Naive thymus-derived CD4-positive, alpha-beta T cell (primary cell): Measurements from ENCODE around the gene FKBP9. TPM values are rescaled to one million over a fixed set of nuclear protein-coding genes. Genes with fewer than 3 reads are reported as not detected.
A peak's percentile ranks its signal among the peaks of the same experiment; 100 is the strongest.
"Not testable (repeated sequence)": the region's sequence is repeated elsewhere in the genome, so short reads cannot be mapped to it uniquely, and the experiment has no call there.

Experiments
- ATAC-seq: fragments of 150-1000 bp; cut with Tn5 transposase; 2 replicates; pipeline ENCODE4 v1.10.0; 2021; ENCODE audit warnings: mild to moderate bottlenecking, moderate library complexity
- CTCF ChIA-PET: fragments of 350-600 bp; sonication (Branson Sonifier 250); formaldehyde crosslinking; loops from one replicate; lab custom pipeline; 2021; ENCODE audit warnings: antibody characterized with exemption; lab: Charles Lee
- POLR2A ChIA-PET: fragments of 350-600 bp; sonication (Branson Sonifier 250); formaldehyde crosslinking; loops from one replicate; lab custom pipeline; 2021; ENCODE audit warnings: antibody characterized with exemption, inconsistent platforms; lab: Charles Lee
- DNase-seq, 9 donors: peaks; one replicate each; pipeline versions ENCODE4 v3.0.0 to v3.0.0-alpha.2; 2020 to 2022; ENCODE audit warnings: mixed read lengths in 1 of 9
- H3K27ac ChIP-seq: one replicate; pipeline ENCODE4 v1.7.0; 2013; ENCODE audit warnings: mild to moderate bottlenecking, low read depth, low read length, moderate library complexity
- H3K27me3 ChIP-seq, 2 donors: one replicate each; pipeline ENCODE4 v1.7.0; 2013; ENCODE audit warnings: low read length in 2 of 2, mild to moderate bottlenecking in 2 of 2, moderate library complexity in 2 of 2; ENCODE audit not compliant: control insufficient read depth in 2 of 2, insufficient read depth in 2 of 2
- H3K36me3 ChIP-seq, 3 experiments: 1 replicate in 2 of 3; 2 replicates in 1 of 3; pipeline ENCODE4 v1.7.0; 2013; ENCODE audit warnings: low read length in 3 of 3, mild to moderate bottlenecking in 3 of 3, moderate library complexity in 1 of 3; ENCODE audit not compliant: insufficient read depth in 3 of 3, control insufficient read depth in 2 of 3
- H3K4me1 ChIP-seq, 2 donors: one replicate each; pipeline ENCODE4 v1.7.0; 2013; ENCODE audit warnings: low read length in 2 of 2, mild to moderate bottlenecking in 2 of 2, moderate library complexity in 1 of 2; ENCODE audit not compliant: control insufficient read depth in 2 of 2, insufficient read depth in 2 of 2
- H3K4me3 ChIP-seq: 2 replicates; pipeline ENCODE4 v1.7.0; 2013; ENCODE audit warnings: mild to moderate bottlenecking, low read length
- H3K9me3 ChIP-seq, 3 experiments: 1 replicate in 2 of 3; 2 replicates in 1 of 3; pipeline ENCODE4 v1.7.0; 2013; ENCODE audit warnings: low read length in 3 of 3; ENCODE audit not compliant: control insufficient read depth in 2 of 3
- H3K27ac Mint-ChIP-seq, 9 donors: one replicate each; pipeline ENCODE4 v1.8.0; 2020 to 2022; ENCODE audit warnings: mixed read lengths in 9 of 9, mild to moderate bottlenecking in 8 of 9, moderate library complexity in 5 of 9, inconsistent platforms in 2 of 9
- H3K27me3 Mint-ChIP-seq, 5 donors: one replicate each; pipeline ENCODE4 v1.8.0; 2021 to 2022; ENCODE audit warnings: mixed read lengths in 5 of 5, mild to moderate bottlenecking in 1 of 5
- H3K36me3 Mint-ChIP-seq, 5 donors: one replicate each; pipeline ENCODE4 v1.8.0; 2020 to 2022; ENCODE audit warnings: mixed read lengths in 5 of 5, mild to moderate bottlenecking in 3 of 5, inconsistent platforms in 1 of 5
- H3K4me1 Mint-ChIP-seq, 7 donors: one replicate each; pipeline ENCODE4 v1.8.0; 2020 to 2022; ENCODE audit warnings: mixed read lengths in 7 of 7, mild to moderate bottlenecking in 3 of 7, inconsistent platforms in 1 of 7
- H3K4me3 Mint-ChIP-seq, 10 donors: one replicate each; pipeline ENCODE4 v1.8.0; 2020 to 2022; ENCODE audit warnings: mild to moderate bottlenecking in 10 of 10, mixed read lengths in 10 of 10, moderate library complexity in 6 of 10, inconsistent platforms in 2 of 10
- H3K9me3 Mint-ChIP-seq, 11 donors: one replicate each; pipeline ENCODE4 v1.8.0; 2020 to 2022; ENCODE audit warnings: mixed read lengths in 11 of 11, mild to moderate bottlenecking in 4 of 11, inconsistent platforms in 1 of 11, moderate library complexity in 1 of 11
- intact Hi-C, 2 donors: fragments of 100-400 bp; cut with micrococcal nuclease; formaldehyde crosslinking; loops; one replicate each; pipeline ENCODE4 v1.15.1; 2023
- polyA plus RNA-seq, 2 donors: library from polyadenylated mRNA; unstranded; fragments of 300-500 nt; fragmentation: Illumina TruSeq; gene quantifications; one replicate each; pipeline ENCODE4 v1.2.3, GENCODE V29; 2021
- total RNA-seq, 6 experiments: library from RNA in 5 of 6; stranded (reverse) in 5 of 6; gene quantifications; 1 replicate in 5 of 6; 2 replicates in 1 of 6; pipeline ENCODE4 v1.2.3 and lab custom pipeline; 2021 to 2026

FKBP9 gene
- total and polyA plus RNA-seq, 7 experiments from 2014 or later, result 0.22 to 3.4 (median 0.64) TPM; not detected in 1

- CTCF ChIA-PET, H3K36me3 ChIP-seq, POLR2A ChIA-PET, H3K4me1 Mint-ChIP-seq, H3K4me1 ChIP-seq, ATAC-seq, H3K27me3 ChIP-seq, intact Hi-C loops, H3K27ac ChIP-seq, H3K4me3 ChIP-seq, H3K9me3 Mint-ChIP-seq, H3K36me3 Mint-ChIP-seq, DNase-seq, H3K27ac Mint-ChIP-seq, H3K9me3 ChIP-seq, H3K4me3 Mint-ChIP-seq: not testable (repeated sequence)
- peaks cover 0 to 13% (median 3%) of the 10 kb centered on the region in 5 donors for H3K27me3 Mint-ChIP-seq
Measured at GRCh38 chr7:32966489-32967267, 9.4 kb downstream of the FKBP9 start.

GRCh38 chr7:32967268-32967582 lies 10.0 kb downstream of the FKBP9 start:
- H3K9me3 Mint-ChIP-seq, H3K4me3 Mint-ChIP-seq, H3K27me3 ChIP-seq, H3K4me3 ChIP-seq, H3K4me1 Mint-ChIP-seq, H3K36me3 Mint-ChIP-seq, POLR2A ChIA-PET, H3K27ac ChIP-seq, H3K27ac Mint-ChIP-seq, H3K9me3 ChIP-seq, intact Hi-C loops, H3K4me1 ChIP-seq, CTCF ChIA-PET, DNase-seq, H3K36me3 ChIP-seq, ATAC-seq: not testable (repeated sequence)
- peaks cover 0 to 13% (median 3%) of the 10 kb centered on the region in 5 donors for H3K27me3 Mint-ChIP-seq

DNA sequence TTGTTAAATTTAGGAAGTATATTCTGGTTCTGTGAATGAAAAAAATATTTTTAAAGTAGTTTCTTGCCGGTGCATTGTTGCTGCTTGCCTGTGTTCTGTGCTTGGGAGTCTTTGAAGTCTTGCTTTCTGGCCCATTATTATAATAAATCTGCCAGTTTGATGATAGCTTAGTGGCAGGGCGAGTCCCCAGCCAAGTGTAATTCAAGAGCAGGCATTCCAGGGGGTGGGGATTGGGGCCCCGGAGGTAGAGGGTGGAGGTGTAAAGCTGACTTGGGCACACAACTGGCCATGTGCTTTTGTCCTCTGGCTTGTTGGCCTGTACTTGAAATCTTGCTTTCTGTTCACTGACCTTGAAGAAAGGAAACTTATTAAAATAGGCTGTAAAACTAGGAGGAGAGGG lies 14.7 kb downstream of the FKBP9 start:
- CTCF ChIA-PET, result not testable (repeated sequence)

DNA sequence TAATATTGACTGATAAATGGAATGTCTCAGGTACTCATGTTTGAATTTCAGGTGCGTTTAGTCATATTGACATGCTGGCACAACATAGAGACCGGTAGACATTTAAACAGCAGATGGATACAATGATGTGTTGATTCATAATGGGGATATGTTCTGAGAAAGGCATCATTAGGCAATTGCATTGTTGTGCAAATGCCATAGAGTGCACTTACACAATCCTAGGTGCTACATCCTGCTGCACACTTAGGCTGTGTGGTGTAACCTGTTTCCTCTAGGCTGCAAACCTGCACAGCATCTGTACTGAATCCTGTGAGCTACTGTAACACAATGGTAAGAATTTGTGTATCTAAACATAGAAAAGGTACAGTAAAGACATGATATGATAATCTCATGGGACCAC lies 19.9 kb downstream of the FKBP9 start:
- not testable (repeated sequence) for H3K4me1 Mint-ChIP-seq, H3K9me3 Mint-ChIP-seq

More for the DNA sequence above, 14.7 kb downstream of the FKBP9 start:
- H3K27ac Mint-ChIP-seq, H3K4me3 Mint-ChIP-seq, H3K4me1 ChIP-seq, DNase-seq, H3K27me3 ChIP-seq, intact Hi-C loops, H3K4me3 ChIP-seq, H3K9me3 ChIP-seq, H3K36me3 ChIP-seq, POLR2A ChIA-PET, H3K4me1 Mint-ChIP-seq, H3K27ac ChIP-seq, H3K36me3 Mint-ChIP-seq, ATAC-seq, H3K9me3 Mint-ChIP-seq: not testable (repeated sequence)
- peaks cover 0 to 16% (median 0%) of the 10 kb centered on the region in 5 donors for H3K27me3 Mint-ChIP-seq

GRCh38 chr7:32979246-32979645 lies 22.0 kb downstream of the FKBP9 start:
- H3K36me3 Mint-ChIP-seq, POLR2A ChIA-PET, DNase-seq, H3K4me3 ChIP-seq, intact Hi-C loops, H3K4me3 Mint-ChIP-seq, H3K9me3 ChIP-seq, H3K27me3 ChIP-seq, H3K4me1 ChIP-seq, H3K36me3 ChIP-seq, ATAC-seq, H3K4me1 Mint-ChIP-seq, H3K27me3 Mint-ChIP-seq, H3K27ac Mint-ChIP-seq, H3K27ac ChIP-seq, H3K9me3 Mint-ChIP-seq, CTCF ChIA-PET: not testable (repeated sequence)

More for the DNA sequence above, 19.9 kb downstream of the FKBP9 start:
- intact Hi-C loops, H3K27ac Mint-ChIP-seq, H3K36me3 Mint-ChIP-seq, CTCF ChIA-PET, H3K4me3 ChIP-seq, DNase-seq, H3K27ac ChIP-seq, ATAC-seq, H3K9me3 ChIP-seq, POLR2A ChIA-PET, H3K36me3 ChIP-seq, H3K4me3 Mint-ChIP-seq, H3K27me3 ChIP-seq, H3K4me1 ChIP-seq: not testable (repeated sequence)
- peaks cover 0 to 11% (median 0%) of the 10 kb centered on the region in 5 donors for H3K27me3 Mint-ChIP-seq

GRCh38 chr7:32979902-32980301 lies 22.7 kb downstream of the FKBP9 start:
- DNase-seq, H3K4me3 Mint-ChIP-seq, H3K36me3 Mint-ChIP-seq, H3K4me1 Mint-ChIP-seq, H3K27ac Mint-ChIP-seq, CTCF ChIA-PET, intact Hi-C loops, H3K9me3 Mint-ChIP-seq, H3K4me3 ChIP-seq, H3K27me3 Mint-ChIP-seq, POLR2A ChIA-PET, H3K27ac ChIP-seq, H3K4me1 ChIP-seq, H3K36me3 ChIP-seq, H3K9me3 ChIP-seq, H3K27me3 ChIP-seq, ATAC-seq: not testable (repeated sequence)

DNA sequence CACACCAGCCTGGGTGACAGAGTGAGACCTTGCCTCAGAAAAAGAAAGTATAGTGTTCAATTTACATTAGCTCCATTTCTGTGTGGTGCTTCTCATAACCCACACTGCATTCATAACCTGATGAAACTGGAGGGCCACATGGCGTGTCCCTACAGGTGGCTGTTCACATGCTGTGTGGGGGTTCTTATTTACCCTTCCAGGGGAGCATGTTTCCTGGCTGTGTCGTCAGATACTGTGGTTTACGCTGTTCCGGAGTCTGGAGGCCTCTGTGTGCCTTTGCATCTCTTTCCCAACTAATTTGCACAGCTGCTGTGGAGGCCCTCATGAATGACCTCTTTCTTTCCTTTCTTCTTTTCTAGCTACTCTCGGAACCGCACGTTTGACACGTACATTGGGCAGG lies 30.9 kb downstream of the FKBP9 start:
- H3K27ac Mint-ChIP-seq, result peak overlapping the region in 1 of 9 donors; percentile 43
- H3K27me3 ChIP-seq, H3K36me3 Mint-ChIP-seq, H3K36me3 ChIP-seq, H3K27ac ChIP-seq, H3K9me3 Mint-ChIP-seq, H3K9me3 ChIP-seq, H3K4me3 ChIP-seq, CTCF ChIA-PET, POLR2A ChIA-PET, DNase-seq, ATAC-seq, intact Hi-C loops, H3K4me1 ChIP-seq: not testable (repeated sequence)
- H3K4me3 Mint-ChIP-seq, result peak overlapping the region in 1 of 10 donors; percentile 57
- H3K27me3 Mint-ChIP-seq, result peaks cover under 1 to 18% (median 6%) of the 10 kb centered on the region in 5 donors
- peaks cover 0 to 34% (median 16%) of the 10 kb centered on the region in 7 donors for H3K4me1 Mint-ChIP-seq
